ENCODE results near the gene SEMA3F.

GRCh38 chr3:50194128-50194902 lies 39.2 kb downstream of the SEMA3F start:
- TF ChIP-seq POLR2A (IDR thresholded peaks at IDR 0.05) = no peak
- peak; percentile 50 to 73 (median 64) for TF ChIP-seq CTCF (IDR thresholded peaks at IDR 0.05)
